Neuronal stem cell (in vitro differentiated cells): ENCODE data around the gene TMEM62.

Experiments
- DNase-seq: peaks from one replicate; pipeline ENCODE4 v3.0.0-alpha.2; 2013; ENCODE audit warnings: low spot score
- H2AFZ ChIP-seq: one replicate; pipeline ENCODE4 v1.6.1; 2013; ENCODE audit warnings: mild to moderate bottlenecking, low read length, inconsistent platforms
- H2AK5ac ChIP-seq: 2 replicates; pipeline ENCODE4 v1.6.1; 2013; ENCODE audit warnings: low read depth, mild to moderate bottlenecking, inconsistent platforms, low read length, moderate library complexity, mixed read lengths
- H2BK120ac ChIP-seq: 2 replicates; pipeline ENCODE4 v1.6.1; 2013; ENCODE audit warnings: low read depth, mild to moderate bottlenecking, inconsistent platforms, low read length, moderate library complexity, mixed read lengths
- H2BK12ac ChIP-seq: one replicate; pipeline ENCODE4 v1.6.1; 2013; ENCODE audit warnings: low read length, inconsistent platforms
- H2BK15ac ChIP-seq: 2 replicates; pipeline ENCODE4 v1.6.1; 2013; ENCODE audit warnings: mild to moderate bottlenecking, low read length, inconsistent platforms, mixed read lengths
- H2BK5ac ChIP-seq: one replicate; pipeline ENCODE4 v1.6.1; 2013; ENCODE audit warnings: inconsistent platforms, mild to moderate bottlenecking, low read length, moderate library complexity
- H3K14ac ChIP-seq: one replicate; pipeline ENCODE4 v1.6.1; 2013; ENCODE audit warnings: low read length, inconsistent platforms
- H3K18ac ChIP-seq: 2 replicates; pipeline ENCODE4 v1.6.1; 2013; ENCODE audit warnings: low read length, inconsistent platforms
- H3K23ac ChIP-seq: 2 replicates; pipeline ENCODE4 v1.6.1; 2013; ENCODE audit warnings: low read depth, mild to moderate bottlenecking, mixed read lengths, low read length, inconsistent platforms; ENCODE audit not compliant: poor library complexity
- H3K27ac ChIP-seq: replicated peaks from 3 replicates; pipeline ENCODE4 v1.5.1; 2013; ENCODE audit warnings: low read length, inconsistent platforms
- H3K27me3 ChIP-seq, 3 experiments: 2 replicates each; pipeline ENCODE4 v1.6.1; 2013; ENCODE audit warnings: low read length in 3 of 3, mild to moderate bottlenecking in 2 of 3, inconsistent platforms in 1 of 3, low read depth in 1 of 3, mixed read lengths in 1 of 3, moderate library complexity in 1 of 3; ENCODE audit not compliant: control insufficient read depth in 3 of 3, insufficient read depth in 3 of 3
- H3K36me3 ChIP-seq, 2 donors: replicated peaks in 1 of 2; 2 replicates each; pipeline ENCODE4 v1.6.1; 2013; ENCODE audit warnings: low read length in 2 of 2; ENCODE audit not compliant: control insufficient read depth in 2 of 2, insufficient read depth in 2 of 2
- H3K4ac ChIP-seq: 2 replicates; pipeline ENCODE4 v1.6.1; 2013; ENCODE audit warnings: inconsistent platforms, mild to moderate bottlenecking, low read length, moderate library complexity
- H3K4me1 ChIP-seq, 2 donors: 1 replicate in 1 of 2; 2 replicates in 1 of 2; pipeline ENCODE4 v1.6.1; 2013; ENCODE audit warnings: low read length in 2 of 2, low read depth in 1 of 2; ENCODE audit not compliant: control insufficient read depth in 2 of 2, insufficient read depth in 1 of 2
- H3K4me2 ChIP-seq: one replicate; pipeline ENCODE4 v1.6.1; 2013; ENCODE audit warnings: mild to moderate bottlenecking, low read length, inconsistent platforms; ENCODE audit not compliant: insufficient read depth, poor library complexity, severe bottlenecking
- H3K4me3 ChIP-seq, 2 donors: 2 replicates each; pipeline ENCODE4 v1.5.1; 2013; ENCODE audit warnings: low read length in 2 of 2, mild to moderate bottlenecking in 2 of 2, inconsistent platforms in 1 of 2, moderate library complexity in 1 of 2
- H3K79me1 ChIP-seq: one replicate; pipeline ENCODE4 v1.6.1; 2013; ENCODE audit warnings: low read depth, mild to moderate bottlenecking, inconsistent platforms, low read length, moderate library complexity
- H3K9ac ChIP-seq: one replicate; pipeline ENCODE4 v1.6.1; 2013; ENCODE audit warnings: mild to moderate bottlenecking, low read depth, low read length, inconsistent platforms; ENCODE audit not compliant: poor library complexity
- H3K9me3 ChIP-seq, 2 donors: replicated peaks in 1 of 2; 2 replicates each; pipeline versions ENCODE3 to v1.6.1; 2013; ENCODE audit warnings: low read length in 2 of 2, mild to moderate bottlenecking in 2 of 2, inconsistent platforms in 1 of 2, low read depth in 1 of 2, mixed read lengths in 1 of 2, moderate library complexity in 1 of 2; ENCODE audit not compliant: control insufficient read depth in 2 of 2, insufficient read depth in 1 of 2
- H4K8ac ChIP-seq: one replicate; pipeline ENCODE4 v1.6.1; 2013; ENCODE audit warnings: low read depth, mild to moderate bottlenecking, inconsistent platforms, low read length, moderate library complexity
- H4K91ac ChIP-seq: one replicate; pipeline ENCODE4 v1.6.1; 2013; ENCODE audit warnings: low read length, low read depth, mild to moderate bottlenecking, inconsistent platforms; ENCODE audit not compliant: poor library complexity
- WGBS, 2 donors: extraction: QIAGEN DNeasy Blood & Tissue Kit; methylation state at CpG; one replicate each; pipeline ENCODE4 v1.1.7; 2013; ENCODE audit warnings: missing lambda C conversion rate in 2 of 2, mixed read lengths in 1 of 2; ENCODE audit not compliant: insufficient read length in 2 of 2, insufficient replicate concordance in 1 of 2; ENCODE audit errors: extremely low coverage in 2 of 2; 5-methylcytosine and 5-hydroxymethylcytosine counted together

Gene TMEM62

GRCh38 chr15:43096411-43096810 lies 37.0 kb upstream of the TMEM62 start:
- H2AK5ac ChIP-seq = no peak overlapping the region
- no peak overlapping the region for H3K9ac ChIP-seq
- H2AFZ ChIP-seq = no peak overlapping the region
- no peak overlapping the region for H2BK120ac ChIP-seq
- H2BK5ac ChIP-seq = no peak overlapping the region
- no peak overlapping the region for H4K91ac ChIP-seq
- no peak overlapping the region for H3K4me3 ChIP-seq
- no peaks in the 10 kb centered on the region for H3K27me3 ChIP-seq
- H3K4me1 ChIP-seq = no peaks in the 10 kb centered on the region
- H3K4me2 ChIP-seq = no peak overlapping the region
- H3K79me1 ChIP-seq = peaks cover 3% of the 10 kb centered on the region
- H3K9me3 ChIP-seq = peaks cover 0 to 3% of the 10 kb centered on the region in 2 donors
- no peak for DNase-seq
- no peak overlapping the region for H3K4ac ChIP-seq
- H2BK12ac ChIP-seq = no peak overlapping the region
- H2BK15ac ChIP-seq = no peak overlapping the region
- peaks cover 7 to 71% of the 10 kb centered on the region in 2 donors for H3K36me3 ChIP-seq
- no peak overlapping the region for H3K27ac ChIP-seq
- no peak overlapping the region for H4K8ac ChIP-seq
- H3K14ac ChIP-seq = no peak overlapping the region
- no peak overlapping the region for H3K23ac ChIP-seq
- no CpG with 5 or more reads among the region's 6 CpGs for WGBS, 2 donors
- no peak overlapping the region for H3K18ac ChIP-seq

GRCh38 chr15:43099105-43099845 lies 34.1 kb upstream of the TMEM62 start:
- H2AFZ ChIP-seq = no peak overlapping the region
- H3K9ac ChIP-seq = no peak overlapping the region
- H2BK120ac ChIP-seq = no peak overlapping the region
- no peak overlapping the region for H2BK12ac ChIP-seq
- no peak for DNase-seq
- no peak overlapping the region for H2AK5ac ChIP-seq
- no peak overlapping the region for H3K27ac ChIP-seq
- H3K23ac ChIP-seq = no peak overlapping the region
- H2BK15ac ChIP-seq = no peak overlapping the region
- no peak overlapping the region for H3K4me2 ChIP-seq
- no peak overlapping the region for H3K4ac ChIP-seq
- peaks cover under 1 to 3% of the 10 kb centered on the region in 2 donors for H3K4me1 ChIP-seq
- H3K36me3 ChIP-seq = peaks cover 7 to 78% of the 10 kb centered on the region in 2 donors
- no peak overlapping the region for H3K18ac ChIP-seq
- no CpG with 5 or more reads among the region's 10 CpGs for WGBS, 2 donors
- H3K4me3 ChIP-seq = no peak overlapping the region
- H3K79me1 ChIP-seq = peaks cover 3% of the 10 kb centered on the region
- H3K27me3 ChIP-seq = no peaks in the 10 kb centered on the region
- no peak overlapping the region for H4K91ac ChIP-seq
- H2BK5ac ChIP-seq = no peak overlapping the region
- no peak overlapping the region for H3K14ac ChIP-seq
- H3K9me3 ChIP-seq = peaks cover 0 to 3% of the 10 kb centered on the region in 2 donors
- H4K8ac ChIP-seq = no peak overlapping the region

GRCh38 chr15:43100971-43101370 lies 32.4 kb upstream of the TMEM62 start:
- Histone ChIP-seq H3K4me1 (peaks cover 5 to 6% of the 10 kb centered on the region in 2 donors), H2AK5ac (no peak overlapping the region), H2BK15ac (no peak overlapping the region), H2BK120ac (no peak overlapping the region), H3K14ac (no peak overlapping the region), H3K27ac (no peak overlapping the region), H4K8ac (no peak overlapping the region), H3K4me3 (no peak overlapping the region), H3K4me2 (no peak overlapping the region), H3K18ac (no peak overlapping the region), H3K36me3 (peaks cover 7 to 68% of the 10 kb centered on the region in 2 donors), H3K27me3 (no peaks in the 10 kb centered on the region), H4K91ac (no peak overlapping the region), H3K9me3 (peaks cover 0 to 3% of the 10 kb centered on the region in 2 donors), H3K9ac (no peak overlapping the region), H2BK12ac (no peak overlapping the region), H3K4ac (no peak overlapping the region), H2AFZ (no peak overlapping the region), H3K79me1 (peaks cover 5% of the 10 kb centered on the region), H2BK5ac (no peak overlapping the region), H3K23ac (no peak overlapping the region)
- no peak for DNase-seq

GRCh38 chr15:43102187-43102586 lies 31.2 kb upstream of the TMEM62 start:
- Histone ChIP-seq H3K4me1 (peaks cover 5 to 6% of the 10 kb centered on the region in 2 donors), H3K9me3 (peaks cover 0 to 3% of the 10 kb centered on the region in 2 donors), H4K91ac (no peak overlapping the region), H3K14ac (no peak overlapping the region), H3K18ac (no peak overlapping the region), H3K36me3 (peaks cover 7 to 59% of the 10 kb centered on the region in 2 donors), H4K8ac (no peak overlapping the region), H2BK120ac (no peak overlapping the region), H2BK15ac (no peak overlapping the region), H3K4me3 (no peak overlapping the region), H3K4ac (no peak overlapping the region), H2AFZ (no peak overlapping the region), H3K23ac (no peak overlapping the region), H3K9ac (no peak overlapping the region), H2BK12ac (no peak overlapping the region), H3K79me1 (peaks cover 5% of the 10 kb centered on the region), H2BK5ac (no peak overlapping the region), H3K4me2 (no peak overlapping the region), H2AK5ac (no peak overlapping the region), H3K27ac (no peak overlapping the region), H3K27me3 (no peaks in the 10 kb centered on the region)
- no peak for DNase-seq
- no CpG with 5 or more reads among the region's 1 CpG for WGBS, 2 donors
